Measurements from ENCODE around the gene SLCO3A1. TPM values are rescaled to one million over a fixed set of nuclear protein-coding genes. Genes with fewer than 3 reads are reported as not detected.

Gene SLCO3A1
- total RNA-seq, 1 experiment from 2014 or later: 5.1 TPM

GRCh38 chr15:91862891-91863504 lies 9.5 kb downstream of the SLCO3A1 start:
- Histone ChIP-seq H3K27ac (ENCODE audit: low read depth, low read length) (no peak overlapping the region), H3K9me2 (ENCODE audit: insufficient read depth) (no peaks in the 10 kb centered on the region), H3K9me3 (ENCODE audit: control insufficient read depth in 1 of 2, insufficient read depth in 1 of 2, low read depth in 1 of 2, low read length in 2 of 2) (no peaks in the 10 kb centered on the region), H4K20me1 (ENCODE audit: insufficient read depth) (no peaks in the 10 kb centered on the region), H3K4me1 (ENCODE audit: control insufficient read depth in 1 of 2, insufficient read depth in 2 of 2, low read length in 2 of 2) (peaks cover 2 to 28% of the 10 kb centered on the region in 2 experiments; a peak in 3 of 4 replicates), H3K27me3 (ENCODE audit: insufficient read depth, low read length) (no peaks in the 10 kb centered on the region), H3K9ac (ENCODE audit: low read length) (no peak overlapping the region), H3K36me3 (ENCODE audit: control insufficient read depth in 1 of 2, insufficient read depth in 2 of 2, low read length in 2 of 2) (no peaks in the 10 kb centered on the region), H3K79me2 (ENCODE audit: insufficient read depth, low read length) (no peaks in the 10 kb centered on the region), H2AFZ (ENCODE audit: low read depth, low read length, poor library complexity, severe bottlenecking) (no peak overlapping the region), H3K4me2 (ENCODE audit: low read length) (no peak overlapping the region), H3K4me3 (replicated peaks in 1 of 2; ENCODE audit: low read depth in 1 of 2, low read length in 2 of 2) (no peak overlapping the region)
- POLR2A ChIA-PET: no interaction called here
- no peak for ATAC-seq
- TF ChIP-seq YY1 (IDR thresholded peaks at IDR 0.05; ENCODE audit: extremely low read depth, insufficient replicate concordance, low read depth, low read length): no peak
- no peak for TF ChIP-seq EZH2phosphoT487 (IDR thresholded peaks at IDR 0.05; ENCODE audit: borderline replicate concordance)
- TF ChIP-seq SP1 (IDR thresholded peaks at IDR 0.05; ENCODE audit: low read depth): no peak
- no peak for TF ChIP-seq FOSL1 (IDR thresholded peaks at IDR 0.05; ENCODE audit: low read depth)
- TF ChIP-seq TCF7L2 (IDR thresholded peaks at IDR 0.05; ENCODE audit: borderline replicate concordance, extremely low read depth, insufficient read depth, insufficient read length): no peak
- TF ChIP-seq, protein P1, sequence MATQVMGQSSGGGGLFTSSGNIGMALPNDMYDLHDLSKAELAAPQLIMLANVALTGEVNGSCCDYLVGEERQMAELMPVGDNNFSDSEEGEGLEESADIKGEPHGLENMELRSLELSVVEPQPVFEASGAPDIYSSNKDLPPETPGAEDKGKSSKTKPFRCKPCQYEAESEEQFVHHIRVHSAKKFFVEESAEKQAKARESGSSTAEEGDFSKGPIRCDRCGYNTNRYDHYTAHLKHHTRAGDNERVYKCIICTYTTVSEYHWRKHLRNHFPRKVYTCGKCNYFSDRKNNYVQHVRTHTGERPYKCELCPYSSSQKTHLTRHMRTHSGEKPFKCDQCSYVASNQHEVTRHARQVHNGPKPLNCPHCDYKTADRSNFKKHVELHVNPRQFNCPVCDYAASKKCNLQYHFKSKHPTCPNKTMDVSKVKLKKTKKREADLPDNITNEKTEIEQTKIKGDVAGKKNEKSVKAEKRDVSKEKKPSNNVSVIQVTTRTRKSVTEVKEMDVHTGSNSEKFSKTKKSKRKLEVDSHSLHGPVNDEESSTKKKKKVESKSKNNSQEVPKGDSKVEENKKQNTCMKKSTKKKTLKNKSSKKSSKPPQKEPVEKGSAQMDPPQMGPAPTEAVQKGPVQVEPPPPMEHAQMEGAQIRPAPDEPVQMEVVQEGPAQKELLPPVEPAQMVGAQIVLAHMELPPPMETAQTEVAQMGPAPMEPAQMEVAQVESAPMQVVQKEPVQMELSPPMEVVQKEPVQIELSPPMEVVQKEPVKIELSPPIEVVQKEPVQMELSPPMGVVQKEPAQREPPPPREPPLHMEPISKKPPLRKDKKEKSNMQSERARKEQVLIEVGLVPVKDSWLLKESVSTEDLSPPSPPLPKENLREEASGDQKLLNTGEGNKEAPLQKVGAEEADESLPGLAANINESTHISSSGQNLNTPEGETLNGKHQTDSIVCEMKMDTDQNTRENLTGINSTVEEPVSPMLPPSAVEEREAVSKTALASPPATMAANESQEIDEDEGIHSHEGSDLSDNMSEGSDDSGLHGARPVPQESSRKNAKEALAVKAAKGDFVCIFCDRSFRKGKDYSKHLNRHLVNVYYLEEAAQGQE (IDR thresholded peaks at IDR 0.05; ENCODE audit: low read depth): no peak
- no peak for TF ChIP-seq EZH2 (IDR thresholded peaks at IDR 0.05)
- no peak for TF ChIP-seq CBX3 (IDR thresholded peaks at IDR 0.05; ENCODE audit: low read depth)
- no peak for TF ChIP-seq EGR1 (IDR thresholded peaks at IDR 0.05; ENCODE audit: low read depth)
- no peak for TF ChIP-seq ELF1 (IDR thresholded peaks at IDR 0.05; ENCODE audit: borderline replicate concordance, low read depth)
- TF ChIP-seq CEBPB (IDR thresholded peaks at IDR 0.05; ENCODE audit: low read depth): no peak
- TF ChIP-seq SIN3A (IDR thresholded peaks at IDR 0.05; ENCODE audit: low read depth): no peak
- TF ChIP-seq ZBTB33 (IDR thresholded peaks at IDR 0.05; ENCODE audit: extremely low read depth, insufficient replicate concordance, low read length): no peak
- TF ChIP-seq ATF3 (IDR thresholded peaks at IDR 0.05): no peak
- no peak for TF ChIP-seq RAD21 (IDR thresholded peaks at IDR 0.05; ENCODE audit: low read depth)
- no peak for TF ChIP-seq JUND (IDR thresholded peaks at IDR 0.05)
- no peak for TF ChIP-seq ZFX (IDR thresholded peaks at IDR 0.05)
- CTCF ChIA-PET: no interaction called here
- RAD21 ChIA-PET (ENCODE audit: low non-redundant PET in 1 of 2, low total read pairs in 2 of 2, uncharacterized antibody in 2 of 2, unreplicated experiment in 2 of 2): no interaction called here
- intact Hi-C loops (cut with micrococcal nuclease): no loop called here
- no peak for DNase-seq (ENCODE audit: low read depth, low spot score)
- no TSS peak for BruUV-seq (replicated peaks)

All from HCT116 (cell line).